Calu3 (cell line): ENCODE results near the gene RASD2. TPM values are rescaled to one million over a fixed set of nuclear protein-coding genes. Genes with fewer than 3 reads are reported as not detected.
"Not testable (repeated sequence)": the region's sequence is repeated elsewhere in the genome, so short reads cannot be mapped to it uniquely, and the experiment has no call there.

ENCODE experiments used
- Bru-seq: library from RNA; stranded (reverse); fragments of 400-500 nt; gene quantifications from one replicate; lab custom pipeline; 2021; lab: Mats Ljungman, UMichigan
- BruChase-seq, 2 experiments: library from RNA; stranded (reverse); fragments of 400-500 nt; gene quantifications; one replicate each; lab custom pipeline; 2021; lab: Mats Ljungman, UMichigan
- BruUV-seq: library from RNA; stranded (reverse); fragments of 400-500 nt; replicated peaks from 2 replicates; lab custom pipeline; 2021; lab: Mats Ljungman, UMichigan
- CTCF ChIA-PET: fragments of 300-600 bp; sonication (Branson Sonifier 250); formaldehyde crosslinking; loops from one replicate; lab custom pipeline; 2022; ENCODE audit warnings: antibody characterized with exemption; lab: Charles Lee
- DNase-seq: peaks from one replicate; pipeline ENCODE4 v3.0.0; 2022
- H3K27ac Mint-ChIP-seq: one replicate; pipeline ENCODE4 v1.8.0; 2022; ENCODE audit warnings: mixed read lengths; ENCODE audit not compliant: unreplicated experiment
- H3K27me3 Mint-ChIP-seq: one replicate; pipeline ENCODE4 v1.8.0; 2022; ENCODE audit warnings: mixed read lengths; ENCODE audit not compliant: unreplicated experiment
- H3K36me3 Mint-ChIP-seq: one replicate; pipeline ENCODE4 v1.8.0; 2022; ENCODE audit warnings: mild to moderate bottlenecking, moderate library complexity, mixed read lengths; ENCODE audit not compliant: insufficient read depth, unreplicated experiment
- H3K4me1 Mint-ChIP-seq: one replicate; pipeline ENCODE4 v1.8.0; 2022; ENCODE audit warnings: mild to moderate bottlenecking, low read depth, mixed read lengths; ENCODE audit not compliant: unreplicated experiment
- H3K4me3 Mint-ChIP-seq: one replicate; pipeline ENCODE4 v1.8.0; 2022; ENCODE audit warnings: mild to moderate bottlenecking, low read depth, moderate library complexity, mixed read lengths; ENCODE audit not compliant: unreplicated experiment
- H3K9me3 Mint-ChIP-seq: one replicate; pipeline ENCODE4 v1.8.0; 2022; ENCODE audit warnings: low read depth, mixed read lengths; ENCODE audit not compliant: unreplicated experiment
- intact Hi-C: fragments of 100-400 bp; cut with micrococcal nuclease; formaldehyde crosslinking; loops from one replicate; pipeline ENCODE4 v1.10.0; 2022; ENCODE audit not compliant: unreplicated experiment
- long read RNA-seq: library from polyadenylated mRNA; stranded (forward); transcript quantifications from one replicate; pipeline ENCODE4 v2.0.0, GENCODE V29; 2022
- total RNA-seq: library from RNA; stranded (reverse); gene quantifications from 2 replicates; pipeline ENCODE4 v1.2.3, GENCODE V29; 2022
- TF ChIP-seq, protein P1 (sequence below): fragments of 200-600 bp; IDR thresholded peaks from one replicate; pipeline ENCODE4 v1.8.0; 2022; ENCODE audit warnings: antibody characterized with exemption; ENCODE audit not compliant: unreplicated experiment

RASD2 gene, protein sequence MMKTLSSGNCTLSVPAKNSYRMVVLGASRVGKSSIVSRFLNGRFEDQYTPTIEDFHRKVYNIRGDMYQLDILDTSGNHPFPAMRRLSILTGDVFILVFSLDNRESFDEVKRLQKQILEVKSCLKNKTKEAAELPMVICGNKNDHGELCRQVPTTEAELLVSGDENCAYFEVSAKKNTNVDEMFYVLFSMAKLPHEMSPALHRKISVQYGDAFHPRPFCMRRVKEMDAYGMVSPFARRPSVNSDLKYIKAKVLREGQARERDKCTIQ
- total RNA-seq (0.10 and 0.14 TPM in 2 replicates), Bru-seq, nascent RNA (percentile 6 among the genes with signal in this experiment), BruChase-seq, experiment 1, labeled RNA remaining after a 6-hour chase (percentile 19 among the genes with signal in this experiment), BruChase-seq, experiment 2, labeled RNA remaining after a 2-hour chase (percentile 6 among the genes with signal in this experiment)
- long read RNA-seq = 0 reads

DNA sequence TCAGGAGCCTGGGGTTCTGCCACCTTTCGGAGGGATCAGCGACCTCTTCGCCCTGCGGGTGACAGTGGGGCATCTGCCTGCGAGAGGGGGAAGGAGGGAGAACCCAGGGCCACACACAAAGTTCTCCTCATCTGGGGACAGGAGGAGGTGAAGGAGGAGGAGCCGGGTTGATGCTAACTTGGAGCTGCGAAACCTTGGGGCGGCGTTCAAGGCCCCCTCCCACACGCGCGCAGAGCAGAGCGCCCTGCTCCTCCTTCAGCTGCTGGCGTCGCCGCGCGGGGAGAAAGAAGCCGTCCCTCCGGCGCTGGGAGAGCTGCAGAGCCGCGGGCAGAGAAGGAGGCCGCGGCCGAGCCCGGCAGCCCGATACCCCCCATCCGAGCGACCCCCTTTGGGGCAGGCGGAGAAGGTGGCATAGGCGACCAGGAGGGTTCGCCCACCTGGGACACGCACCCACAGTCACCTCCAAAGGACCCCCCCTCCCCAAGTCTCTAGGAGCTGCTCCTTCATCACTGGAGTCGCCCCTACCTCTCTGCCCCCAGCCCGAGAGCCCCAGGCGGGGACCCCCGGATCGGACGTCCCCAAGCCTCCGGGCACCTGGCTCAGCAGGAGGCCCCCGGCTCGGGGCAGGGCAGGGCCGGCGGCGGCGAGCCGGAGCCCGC is at the start of gene RASD2:
Gene RASD2 (plus strand): TSS at position 237 of the 659 bp plus-strand sequence. CDS start 5,979 bp downstream, outside the sequence.
- peak within 1 kb of the TSS; percentile 65 for H3K4me3 Mint-ChIP-seq
- peak; percentile 19 for DNase-seq

DNA sequence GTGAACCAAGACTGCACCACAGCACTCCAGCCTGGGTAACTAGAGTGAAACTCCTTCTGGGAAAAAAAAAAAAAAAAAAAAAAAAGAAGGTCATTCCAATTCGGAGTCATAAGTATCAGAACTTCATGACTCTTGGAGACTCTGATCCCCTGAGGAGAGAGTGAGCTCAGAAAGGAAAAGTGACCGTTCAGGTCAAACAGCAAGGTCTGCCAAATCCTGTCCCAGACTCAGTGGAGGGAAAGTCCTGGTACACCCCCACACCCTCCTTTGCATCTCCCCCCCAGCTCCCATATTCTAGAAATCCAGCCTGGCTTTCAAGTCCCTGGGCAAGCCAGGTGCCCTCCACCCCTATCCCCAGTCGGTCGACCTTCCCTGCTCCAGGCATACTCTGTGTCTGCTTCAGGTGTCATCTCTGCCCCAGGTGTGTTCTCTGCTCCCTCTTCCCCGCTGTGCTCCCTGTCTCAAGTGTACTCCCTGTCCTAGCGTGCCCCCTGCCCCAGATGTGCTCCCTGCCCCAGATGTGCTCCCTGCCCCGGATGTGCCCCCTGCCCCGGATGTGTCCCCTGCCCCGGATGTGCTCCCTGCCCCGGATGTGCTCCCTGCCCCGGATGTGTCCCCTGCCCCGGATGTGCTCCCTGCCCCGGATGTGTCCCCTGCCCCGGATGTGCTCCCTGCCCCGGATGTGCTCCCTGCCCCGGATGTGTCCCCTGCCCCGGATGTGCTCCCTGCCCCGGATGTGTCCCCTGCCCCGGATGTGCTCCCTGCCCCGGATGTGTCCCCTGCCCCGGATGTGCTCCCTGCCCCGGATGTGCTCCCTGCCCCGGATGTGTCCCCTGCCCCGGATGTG is 49.3 kb upstream of the RASD2 start:
- H3K4me1 Mint-ChIP-seq, H3K9me3 Mint-ChIP-seq, H3K36me3 Mint-ChIP-seq, intact Hi-C loops, H3K4me3 Mint-ChIP-seq, BruUV-seq, H3K27ac Mint-ChIP-seq, DNase-seq: not testable (repeated sequence)
- peaks cover 80% of the 10 kb centered on the region for H3K27me3 Mint-ChIP-seq
- CTCF ChIA-PET = interaction anchor here (0.6 to 0.9 kb wide), 2 partner anchors 348 to 573 kb away, joined by 3 read pairs; no protein-coding TSS in a partner anchor

More for the DNA sequence above, at the start of gene RASD2:
- Mint-ChIP-seq H3K4me1 (peaks cover 7% of the 10 kb centered on the region), H3K27me3 (peaks cover 60% of the 10 kb centered on the region), H3K36me3 (peaks cover 4% of the 10 kb centered on the region), H3K9me3 (no peaks in the 10 kb centered on the region), H3K27ac (peak within 1 kb of the TSS; percentile 16)
- BruUV-seq = no TSS peak
- TF ChIP-seq, protein P1, sequence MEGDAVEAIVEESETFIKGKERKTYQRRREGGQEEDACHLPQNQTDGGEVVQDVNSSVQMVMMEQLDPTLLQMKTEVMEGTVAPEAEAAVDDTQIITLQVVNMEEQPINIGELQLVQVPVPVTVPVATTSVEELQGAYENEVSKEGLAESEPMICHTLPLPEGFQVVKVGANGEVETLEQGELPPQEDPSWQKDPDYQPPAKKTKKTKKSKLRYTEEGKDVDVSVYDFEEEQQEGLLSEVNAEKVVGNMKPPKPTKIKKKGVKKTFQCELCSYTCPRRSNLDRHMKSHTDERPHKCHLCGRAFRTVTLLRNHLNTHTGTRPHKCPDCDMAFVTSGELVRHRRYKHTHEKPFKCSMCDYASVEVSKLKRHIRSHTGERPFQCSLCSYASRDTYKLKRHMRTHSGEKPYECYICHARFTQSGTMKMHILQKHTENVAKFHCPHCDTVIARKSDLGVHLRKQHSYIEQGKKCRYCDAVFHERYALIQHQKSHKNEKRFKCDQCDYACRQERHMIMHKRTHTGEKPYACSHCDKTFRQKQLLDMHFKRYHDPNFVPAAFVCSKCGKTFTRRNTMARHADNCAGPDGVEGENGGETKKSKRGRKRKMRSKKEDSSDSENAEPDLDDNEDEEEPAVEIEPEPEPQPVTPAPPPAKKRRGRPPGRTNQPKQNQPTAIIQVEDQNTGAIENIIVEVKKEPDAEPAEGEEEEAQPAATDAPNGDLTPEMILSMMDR = no peak
- CTCF ChIA-PET = interaction anchor here (0.6 kb wide), 1 partner anchor 21 kb away, joined by 7 read pairs; no protein-coding TSS in a partner anchor
- intact Hi-C loops = no loop called here

DNA sequence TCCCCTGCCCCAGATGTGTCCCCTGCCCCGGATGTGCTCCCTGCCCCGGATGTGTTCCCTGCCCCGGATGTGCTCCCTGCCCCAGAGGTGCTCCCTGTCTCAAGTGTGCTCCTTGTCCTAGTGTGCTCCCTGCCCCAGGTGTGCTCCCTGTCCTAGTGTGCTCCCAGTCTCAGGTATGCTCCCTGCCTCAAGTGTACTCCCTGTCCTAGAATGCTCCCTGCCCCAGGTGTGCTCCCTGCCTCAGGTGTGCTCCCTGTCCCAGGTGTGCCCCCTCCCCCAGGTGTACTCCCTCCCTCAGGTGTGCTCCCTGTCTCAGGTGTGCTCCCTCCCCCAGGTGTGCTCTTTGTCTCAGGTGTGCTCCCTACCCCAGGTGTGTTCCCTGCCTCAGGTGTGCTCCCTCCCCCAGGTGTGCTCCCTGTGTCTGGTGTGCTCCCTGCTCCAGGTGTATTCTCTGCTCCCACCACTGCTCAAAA is 48.7 kb upstream of the RASD2 start:
- no peak for DNase-seq
- Mint-ChIP-seq H3K27me3 (peaks cover 73% of the 10 kb centered on the region), H3K9me3 (no peaks in the 10 kb centered on the region), H3K36me3 (no peaks in the 10 kb centered on the region), H3K27ac (no peak overlapping the region), H3K4me3 (no peak overlapping the region), H3K4me1 (no peaks in the 10 kb centered on the region)
- TF ChIP-seq, protein P1 = no peak
- intact Hi-C loops = no loop called here
- BruUV-seq = no TSS peak
- CTCF ChIA-PET = no interaction called here

DNA sequence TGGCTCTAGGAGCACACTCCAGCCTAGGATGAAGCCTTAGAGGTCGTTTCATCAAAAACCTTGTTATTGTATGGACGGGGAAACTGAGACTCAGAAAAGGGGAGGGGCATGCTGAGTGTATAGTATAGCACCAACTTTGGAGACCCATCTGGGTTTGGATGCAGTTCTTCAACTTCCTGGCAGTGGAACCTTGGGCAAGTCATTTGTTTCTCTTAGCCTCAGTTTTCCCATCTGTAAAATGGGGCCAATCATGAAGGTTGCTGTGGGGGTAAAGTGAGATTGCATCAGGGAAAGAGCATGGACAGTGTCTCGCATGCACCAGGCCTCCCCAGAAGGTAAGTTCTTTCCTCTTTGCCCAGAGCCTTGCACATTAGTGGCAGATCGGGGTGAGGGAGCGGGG is 47.6 kb upstream of the RASD2 start:
- Mint-ChIP-seq H3K4me1 (no peaks in the 10 kb centered on the region), H3K9me3 (no peaks in the 10 kb centered on the region), H3K36me3 (no peaks in the 10 kb centered on the region), H3K4me3 (no peak overlapping the region), H3K27me3 (peaks cover 70% of the 10 kb centered on the region), H3K27ac (no peak overlapping the region)
- TF ChIP-seq, protein P1 = no peak
- CTCF ChIA-PET = no interaction called here
- intact Hi-C loops = no loop called here
- no peak for DNase-seq
- no TSS peak for BruUV-seq

DNA sequence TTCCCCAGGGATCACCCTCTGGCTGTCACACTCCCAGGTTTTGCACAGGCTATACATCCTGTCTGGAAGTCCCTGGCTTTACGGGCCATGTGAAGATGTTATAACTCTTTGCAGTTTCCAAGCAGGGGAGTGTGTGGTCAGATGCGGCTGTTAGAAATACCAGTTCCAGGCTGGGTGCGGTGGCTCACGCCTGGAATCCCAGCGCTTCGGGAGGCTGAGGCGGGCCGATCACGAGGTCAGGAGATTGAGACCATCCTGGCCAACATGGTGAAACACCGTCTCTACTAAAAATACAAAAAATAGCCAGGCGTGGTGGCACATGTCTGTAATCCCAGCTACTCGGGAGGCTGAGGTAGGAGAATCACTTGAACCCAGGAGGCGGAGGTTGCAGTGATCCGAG is 44.9 kb upstream of the RASD2 start:
- CTCF ChIA-PET, BruUV-seq, H3K4me1 Mint-ChIP-seq, H3K27ac Mint-ChIP-seq, H3K4me3 Mint-ChIP-seq, DNase-seq, H3K36me3 Mint-ChIP-seq, intact Hi-C loops, H3K9me3 Mint-ChIP-seq: not testable (repeated sequence)
- H3K27me3 Mint-ChIP-seq = peaks cover 72% of the 10 kb centered on the region
